PC-3 (cell line): ENCODE results near the gene SLC38A8. TPM values are rescaled to one million over a fixed set of nuclear protein-coding genes. Genes with fewer than 3 reads are reported as not detected.

Experiments used
- ATAC-seq: fragments of 200-7000 bp; cut with Tn5 transposase; 2 replicates; pipeline ENCODE4 v1.9.1; 2020; ENCODE audit warnings: mild to moderate bottlenecking, moderate library complexity
- BruUV-seq: library from RNA; stranded (reverse); fragments of 400-500 nt; replicated peaks from 2 replicates; lab custom pipeline; 2021; lab: Mats Ljungman, UMichigan
- CTCF ChIA-PET: fragments of 300-600 bp; sonication (Branson Sonifier 250); formaldehyde crosslinking; loops from one replicate; lab custom pipeline; 2022; ENCODE audit warnings: antibody characterized with exemption; lab: Charles Lee
- POLR2A ChIA-PET: fragments of 300-600 bp; sonication (Branson Sonifier 250); formaldehyde crosslinking; loops from one replicate; lab custom pipeline; 2022; ENCODE audit warnings: antibody characterized with exemption; ENCODE audit not compliant: unreplicated experiment; lab: Charles Lee
- DNase-seq: peaks from one replicate; pipeline ENCODE4 v3.0.0-alpha.2; 2015
- H2AFZ ChIP-seq: fragments of 300-600 bp; sonication (generic); 2 replicates; pipeline ENCODE4 v1.6.0; 2016; ENCODE audit warnings: antibody characterized with exemption, low read length
- H3F3A ChIP-seq: fragments of 300-600 bp; sonication (generic); one replicate; pipeline ENCODE4 v1.6.0; 2017; ENCODE audit warnings: antibody characterized with exemption, low read length, control low read depth, mild to moderate bottlenecking; ENCODE audit not compliant: unreplicated experiment
- H3K27ac ChIP-seq: fragments of 300-600 bp; sonication (generic); 2 replicates; pipeline ENCODE4 v1.5.1; 2016; ENCODE audit warnings: mild to moderate bottlenecking, low read length
- H3K27me3 ChIP-seq: fragments of 300-600 bp; sonication (generic); 2 replicates; pipeline ENCODE4 v1.6.1; 2016; ENCODE audit warnings: low read length, mixed read lengths
- H3K36me3 ChIP-seq: fragments of 300-600 bp; sonication (generic); 2 replicates; pipeline ENCODE4 v1.6.1; 2016; ENCODE audit warnings: low read depth, mixed run types, low read length, mixed read lengths
- H3K4me1 ChIP-seq: fragments of 300-600 bp; sonication (generic); 2 replicates; pipeline ENCODE4 v1.5.1; 2016; ENCODE audit warnings: low read length; ENCODE audit not compliant: insufficient read depth
- H3K4me2 ChIP-seq: fragments of 300-600 bp; sonication (generic); 2 replicates; pipeline ENCODE4 v1.6.0; 2016; ENCODE audit warnings: low read length
- H3K4me3 ChIP-seq: fragments of 300-600 bp; sonication (generic); 2 replicates; pipeline ENCODE4 v1.5.1; 2016; ENCODE audit warnings: mild to moderate bottlenecking, low read length, mixed read lengths
- H3K79me2 ChIP-seq: fragments of 300-600 bp; sonication (generic); 2 replicates; pipeline ENCODE4 v1.6.1; 2017; ENCODE audit warnings: low read length, mixed read lengths
- H3K9ac ChIP-seq: fragments of 300-600 bp; sonication (generic); 2 replicates; pipeline ENCODE4 v1.6.0; 2016; ENCODE audit warnings: mild to moderate bottlenecking, low read length
- H3K9me2 ChIP-seq: fragments of 300-600 bp; sonication (generic); replicated peaks from 2 replicates; pipeline ENCODE4 v1.6.1; 2016; ENCODE audit warnings: mixed run types, low read length, mixed read lengths
- H3K9me3 ChIP-seq: fragments of 300-600 bp; sonication (generic); 2 replicates; pipeline ENCODE4 v1.6.1; 2016; ENCODE audit warnings: low read length, mixed read lengths
- H4K20me1 ChIP-seq: fragments of 300-600 bp; sonication (generic); 2 replicates; pipeline ENCODE4 v1.6.1; 2016; ENCODE audit warnings: low read length, mixed read lengths
- CTCF ChIP-seq: fragments of 300-600 bp; sonication (generic); conservative IDR thresholded peaks from 2 replicates; pipeline ENCODE4 v1.5.1; 2017; ENCODE audit warnings: antibody characterized with exemption, low read depth, mild to moderate bottlenecking, low read length
- EZH2 ChIP-seq: fragments of 300-600 bp; sonication (generic); IDR thresholded peaks from one replicate; pipeline ENCODE4 v1.6.1; 2017; ENCODE audit warnings: antibody characterized with exemption, mild to moderate bottlenecking, low read length; ENCODE audit not compliant: unreplicated experiment
- EZH2phosphoT487 ChIP-seq: fragments of 300-600 bp; sonication (generic); IDR thresholded peaks from 2 replicates; pipeline ENCODE4 v1.6.1; 2018; ENCODE audit warnings: mild to moderate bottlenecking, antibody characterized with exemption, low read length, borderline replicate concordance
- intact Hi-C: fragments of 100-400 bp; cut with micrococcal nuclease; formaldehyde crosslinking; loops from 2 replicates; pipeline ENCODE4 v1.9.0; 2023
- total RNA-seq: library from RNA; depleted of rRNA; stranded (reverse); fragments of >200 nt; gene quantifications from 2 replicates; pipeline ENCODE4 v1.2.3, GENCODE V29; 2014; rRNA removed

Gene SLC38A8
- total RNA-seq, 1 experiment from 2014 or later: not detected

- intact Hi-C loops: no loop called here
- H3K4me1 ChIP-seq: no peaks in the 10 kb centered on the region
- H3K79me2 ChIP-seq: no peaks in the 10 kb centered on the region
- no peak overlapping the region for H3K9ac ChIP-seq
- TF ChIP-seq CTCF (no peak), EZH2 (no peak), EZH2phosphoT487 (no peak)
- H3K27me3 ChIP-seq: no peaks in the 10 kb centered on the region
- no peaks in the 10 kb centered on the region for H3K9me2 ChIP-seq
- no peak overlapping the region for H3K27ac ChIP-seq
- no peak overlapping the region for H3K4me2 ChIP-seq
- H2AFZ ChIP-seq: no peak overlapping the region
- H3K36me3 ChIP-seq: no peaks in the 10 kb centered on the region; the same call in 1 of the 2 replicates
- no peak overlapping the region for H3K4me3 ChIP-seq
- H3F3A ChIP-seq: no peaks in the 10 kb centered on the region
- ATAC-seq: no peak
- no peak for DNase-seq
- ChIA-PET CTCF (no interaction called here), POLR2A (no interaction called here)
- BruUV-seq: no TSS peak
- H3K9me3 ChIP-seq: no peaks in the 10 kb centered on the region
- no peaks in the 10 kb centered on the region for H4K20me1 ChIP-seq
Measured at GRCh38 chr16:83961591-83961990, 81.0 kb downstream of the SLC38A8 start.

- H3K36me3 ChIP-seq: no peaks in the 10 kb centered on the region; the same call in 1 of the 2 replicates
- H3K27me3 ChIP-seq: no peaks in the 10 kb centered on the region
- H3K4me3 ChIP-seq: no peak overlapping the region
- H3K79me2 ChIP-seq: no peaks in the 10 kb centered on the region
- ChIA-PET CTCF (no interaction called here), POLR2A (no interaction called here)
- no peaks in the 10 kb centered on the region for H4K20me1 ChIP-seq
- DNase-seq: no peak
- TF ChIP-seq CTCF (no peak), EZH2 (no peak), EZH2phosphoT487 (no peak)
- no peaks in the 10 kb centered on the region for H3F3A ChIP-seq
- ATAC-seq: no peak
- H3K4me2 ChIP-seq: no peak overlapping the region
- H2AFZ ChIP-seq: no peak overlapping the region
- intact Hi-C loops: no loop called here
- no peak overlapping the region for H3K9ac ChIP-seq
- BruUV-seq: no TSS peak
- no peak overlapping the region for H3K27ac ChIP-seq
- H3K9me2 ChIP-seq: no peaks in the 10 kb centered on the region
- no peaks in the 10 kb centered on the region for H3K9me3 ChIP-seq
- no peaks in the 10 kb centered on the region for H3K4me1 ChIP-seq
Measured at GRCh38 chr16:83960521-83961249, 81.9 kb downstream of the SLC38A8 start.

Other genes with a start within 250 kb of the SLC38A8 start
- gene HSBP1, start 234.8 kb downstream of the SLC38A8 start, total RNA-seq: 141 and 167 TPM in 2 replicates
- 0.95 and 1.2 TPM in 2 replicates for gene MLYCD, start 143.7 kb downstream of the SLC38A8 start, total RNA-seq
- 6.6 and 9.8 TPM in 2 replicates for gene OSGIN1, start 89.6 kb downstream of the SLC38A8 start, total RNA-seq
- 0.22 and 2.0 TPM in 2 replicates for gene NECAB2, start 74.6 kb downstream of the SLC38A8 start, total RNA-seq
- gene MBTPS1, start 74.1 kb upstream of the SLC38A8 start, total RNA-seq: 56.1 and 56.6 TPM in 2 replicates
- gene HSDL1, start 102.4 kb upstream of the SLC38A8 start, total RNA-seq: 9.7 and 13.3 TPM in 2 replicates
- gene DNAAF1, start 102.5 kb upstream of the SLC38A8 start, total RNA-seq: not detected in 2 replicates
- 21.8 and 28.0 TPM in 2 replicates for gene TAF1C, start 144.3 kb upstream of the SLC38A8 start, total RNA-seq
- not detected in 2 replicates for gene ADAD2, start 148.4 kb upstream of the SLC38A8 start, total RNA-seq
- 0.04 TPM in 1 of 2 replicates, not detected in the other for gene KCNG4, start 197.2 kb upstream of the SLC38A8 start, total RNA-seq